Eye (tissue), 1 donor: Measurements from ENCODE around the gene RTN1.

ENCODE experiments used
- DNase-seq: peaks from one replicate; pipeline ENCODE4 v3.0.0-alpha.2; 2015

The RTN1 gene

GRCh38 chr14:59848671-59849070, 21.9 kb downstream of the RTN1 start:
- no peak for DNase-seq

- no peak for DNase-seq
Observed at GRCh38 chr14:59847711-59848110, 22.9 kb downstream of the RTN1 start.

- DNase-seq = no peak
Observed at GRCh38 chr14:59846595-59846994, 24.0 kb downstream of the RTN1 start.

- no peak for DNase-seq
Observed at GRCh38 chr14:59845245-59845644, 25.3 kb downstream of the RTN1 start.

GRCh38 chr14:59844186-59844812, 26.3 kb downstream of the RTN1 start:
- DNase-seq = no peak

- no peak for DNase-seq
Observed at GRCh38 chr14:59836116-59836515, 34.5 kb downstream of the RTN1 start.

- DNase-seq = peak; percentile 31
Observed at GRCh38 chr14:59832653-59833294, 37.8 kb downstream of the RTN1 start.

- DNase-seq = no peak
Observed at GRCh38 chr14:59831121-59831730, 39.4 kb downstream of the RTN1 start.

GRCh38 chr14:59830338-59830734, 40.2 kb downstream of the RTN1 start:
- no peak for DNase-seq

- DNase-seq = no peak
Observed at GRCh38 chr14:59829469-59830337, 40.9 kb downstream of the RTN1 start.

- peak; percentile 9 for DNase-seq
Observed at GRCh38 chr14:59828276-59828675, 42.3 kb downstream of the RTN1 start.

- no peak for DNase-seq
Observed at GRCh38 chr14:59827401-59827800, 43.2 kb downstream of the RTN1 start.

- DNase-seq = no peak
Observed at GRCh38 chr14:59826150-59826549, 44.4 kb downstream of the RTN1 start.

- DNase-seq = no peak
Observed at GRCh38 chr14:59823179-59823578, 47.4 kb downstream of the RTN1 start.

GRCh38 chr14:59819446-59820088, 51.0 kb downstream of the RTN1 start:
- DNase-seq = no peak

GRCh38 chr14:59816941-59817340, 53.6 kb downstream of the RTN1 start:
- no peak for DNase-seq

GRCh38 chr14:59814988-59815387, 55.6 kb downstream of the RTN1 start:
- DNase-seq = no peak

- no peak for DNase-seq
Observed at GRCh38 chr14:59811815-59812214, 58.8 kb downstream of the RTN1 start.

- no peak for DNase-seq
Observed at GRCh38 chr14:59811073-59811472, 59.5 kb downstream of the RTN1 start.

GRCh38 chr14:59803052-59803540, 67.5 kb downstream of the RTN1 start:
- DNase-seq = peak; percentile 38

- no peak for DNase-seq
Observed at GRCh38 chr14:59788176-59788575, 82.4 kb downstream of the RTN1 start.

GRCh38 chr14:59787045-59787674, 83.4 kb downstream of the RTN1 start:
- DNase-seq = no peak
